Left hindlimb (tissue), 1 donor: ENCODE results near the gene MANBA.
"Not testable (repeated sequence)": the region's sequence is repeated elsewhere in the genome, so short reads cannot be mapped to it uniquely, and the experiment has no call there.

ENCODE experiments used
- DNase-seq: peaks from one replicate; pipeline ENCODE4 v3.0.0-alpha.2; 2018

Gene MANBA

GRCh38 chr4:102718833-102719575 is 41.8 kb downstream of the MANBA start:
- DNase-seq, result not testable (repeated sequence)

- DNase-seq, result no peak
Measured at GRCh38 chr4:102717448-102718092, 43.2 kb downstream of the MANBA start.

- no peak for DNase-seq
Measured at GRCh38 chr4:102715057-102715456, 45.7 kb downstream of the MANBA start.

GRCh38 chr4:102713774-102714173 is 47.0 kb downstream of the MANBA start:
- DNase-seq, result not testable (repeated sequence)

GRCh38 chr4:102713096-102713495 is 47.7 kb downstream of the MANBA start:
- no peak for DNase-seq

- no peak for DNase-seq
Measured at GRCh38 chr4:102710986-102711385, 49.8 kb downstream of the MANBA start.

GRCh38 chr4:102709060-102709459 is 51.7 kb downstream of the MANBA start:
- DNase-seq, result not testable (repeated sequence)

GRCh38 chr4:102707150-102707549 is 53.6 kb downstream of the MANBA start:
- no peak for DNase-seq

GRCh38 chr4:102705391-102705935 is 55.3 kb downstream of the MANBA start:
- no peak for DNase-seq

- no peak for DNase-seq
Measured at GRCh38 chr4:102696758-102697157, 64.0 kb downstream of the MANBA start.

GRCh38 chr4:102694791-102695190 is 66.0 kb downstream of the MANBA start:
- no peak for DNase-seq

GRCh38 chr4:102693861-102694260 is 66.9 kb downstream of the MANBA start:
- no peak for DNase-seq

- no peak for DNase-seq
Measured at GRCh38 chr4:102693262-102693850, 67.4 kb downstream of the MANBA start.

GRCh38 chr4:102692474-102692873 is 68.3 kb downstream of the MANBA start:
- DNase-seq, result no peak

GRCh38 chr4:102687982-102688433 is 72.8 kb downstream of the MANBA start:
- DNase-seq, result no peak

GRCh38 chr4:102687373-102687981 is 73.3 kb downstream of the MANBA start:
- DNase-seq, result no peak

GRCh38 chr4:102685768-102686167 is 75.0 kb downstream of the MANBA start:
- DNase-seq, result no peak

GRCh38 chr4:102684610-102685052 is 76.1 kb downstream of the MANBA start:
- DNase-seq, result no peak

- DNase-seq, result no peak
Measured at GRCh38 chr4:102683881-102684609, 76.7 kb downstream of the MANBA start.

- no peak for DNase-seq
Measured at GRCh38 chr4:102678695-102679335, 82.0 kb downstream of the MANBA start.

- DNase-seq, result no peak
Measured at GRCh38 chr4:102678107-102678506, 82.7 kb downstream of the MANBA start.

GRCh38 chr4:102675141-102675540 is 85.6 kb downstream of the MANBA start:
- no peak for DNase-seq
